HG03097 (cell line): ENCODE measurements around the gene CHN1.

ENCODE experiments used
- ATAC-seq: cut with Tn5 transposase; IDR thresholded peaks from one replicate; pipeline ENCODE4 v1.9.1; 2021; ENCODE audit not compliant: unreplicated experiment, low FRiP score

CHN1 gene

DNA sequence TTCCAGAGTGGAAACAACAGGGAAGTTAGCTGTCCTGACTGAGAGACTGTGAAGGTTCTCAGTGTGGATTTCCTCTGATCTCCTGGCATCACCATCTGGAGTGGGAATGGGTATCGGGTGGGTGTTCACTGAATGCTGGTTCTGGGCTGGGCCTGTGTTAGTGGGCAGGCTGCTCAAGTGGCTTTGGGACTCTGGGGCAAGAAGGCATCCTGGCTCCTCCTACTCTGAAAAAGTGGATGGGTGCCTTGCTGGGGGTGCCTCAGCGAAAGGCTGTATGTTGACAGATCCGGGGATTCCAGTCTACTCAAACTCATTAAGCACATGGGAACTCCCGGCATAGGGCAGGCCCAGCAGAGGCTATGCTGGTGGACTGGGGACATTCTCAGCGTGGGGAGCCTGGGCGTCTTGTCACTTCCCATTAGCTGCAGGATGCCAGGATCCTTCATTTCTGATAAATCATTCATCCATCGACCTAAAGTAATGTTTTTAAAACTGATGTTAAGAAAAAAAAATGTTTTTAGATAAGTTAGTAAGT is 213.4 kb downstream of the CHN1 start:
- no peak for ATAC-seq

DNA sequence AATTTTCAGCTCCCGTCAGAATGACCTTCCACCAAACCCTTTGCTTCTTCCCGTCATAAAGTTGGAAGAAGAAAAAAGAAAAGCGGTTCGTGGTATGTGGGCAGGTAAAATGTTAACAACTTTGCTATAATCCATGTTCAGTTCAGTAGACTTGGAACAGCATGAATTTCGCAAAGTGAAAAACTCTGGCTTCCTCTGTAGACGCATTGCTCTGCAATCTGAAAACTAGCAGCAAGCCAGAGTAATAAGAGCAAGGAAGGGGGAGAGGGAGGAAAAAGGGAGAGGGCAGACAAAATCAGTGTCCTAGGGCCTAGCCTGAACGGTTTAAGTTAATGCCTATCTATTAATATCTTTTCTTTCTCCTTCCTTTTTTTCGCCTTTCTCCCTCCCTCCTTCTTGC is 214.2 kb downstream of the CHN1 start:
- no peak for ATAC-seq

DNA sequence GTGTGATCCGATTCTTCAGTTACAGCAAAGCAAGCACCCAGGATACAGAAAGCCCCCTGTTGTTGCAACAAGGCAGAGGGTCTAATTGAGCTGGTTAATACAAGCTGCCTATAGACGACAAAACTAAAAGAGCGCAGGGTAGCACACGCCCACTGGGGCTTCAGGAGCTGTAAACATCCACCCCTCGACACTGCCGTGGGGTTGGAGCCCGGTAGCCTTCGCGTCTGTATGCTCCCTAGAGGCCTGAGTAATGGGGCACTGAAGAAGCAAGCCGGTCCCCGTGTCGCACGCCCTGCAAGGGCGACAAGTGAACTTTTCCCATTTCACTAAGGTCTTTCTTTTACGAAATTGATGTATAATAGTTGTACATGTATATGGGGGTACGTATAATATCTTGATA is 216.2 kb downstream of the CHN1 start:
- no peak for ATAC-seq

- ATAC-seq = no peak
Observed at GRCh38 chr2:174788291-174788929, 216.8 kb downstream of the CHN1 start.

GRCh38 chr2:174787487-174788205 is 217.5 kb downstream of the CHN1 start:
- ATAC-seq = no peak

- ATAC-seq = no peak
Observed at GRCh38 chr2:174786066-174786725, 219.0 kb downstream of the CHN1 start.

DNA sequence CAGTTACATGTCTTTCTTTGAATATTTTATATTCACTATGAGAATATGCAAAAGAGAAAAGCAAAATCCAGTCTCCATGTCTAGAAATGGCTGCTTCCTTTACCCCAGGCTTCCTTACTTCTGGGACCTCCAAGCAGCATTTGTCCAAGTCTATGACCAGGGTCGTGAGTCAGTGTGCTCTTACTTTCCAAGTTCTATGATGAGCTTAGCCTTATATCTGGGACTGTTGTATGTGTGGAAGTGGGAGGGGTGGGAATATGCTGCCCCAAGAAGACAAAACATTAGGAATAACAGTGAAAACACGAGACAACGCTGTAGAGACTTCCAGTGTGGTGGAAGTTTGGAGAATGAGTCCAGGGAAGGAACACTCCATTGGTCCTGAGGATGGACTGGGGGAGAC is 219.7 kb downstream of the CHN1 start:
- ATAC-seq = no peak

DNA sequence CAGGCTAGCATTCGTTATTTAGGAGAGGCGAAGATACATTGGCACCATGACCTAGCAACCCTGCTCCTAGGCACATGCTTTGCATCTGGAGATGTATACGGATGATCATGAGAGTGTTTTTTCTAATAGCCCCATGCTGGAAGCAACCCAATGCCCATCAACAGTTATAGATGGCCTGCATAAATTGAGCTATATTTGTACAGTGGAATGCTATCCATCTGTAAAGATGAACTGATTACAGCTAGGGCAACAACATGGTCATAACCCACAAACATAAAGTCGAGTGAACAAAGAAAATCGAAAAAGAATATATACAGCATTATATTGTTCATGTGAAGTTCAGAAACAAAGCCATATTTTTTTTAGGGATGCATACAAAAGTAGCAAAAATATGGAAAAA is 220.3 kb downstream of the CHN1 start:
- no peak for ATAC-seq

GRCh38 chr2:174784316-174784715 is 220.9 kb downstream of the CHN1 start:
- ATAC-seq = no peak

DNA sequence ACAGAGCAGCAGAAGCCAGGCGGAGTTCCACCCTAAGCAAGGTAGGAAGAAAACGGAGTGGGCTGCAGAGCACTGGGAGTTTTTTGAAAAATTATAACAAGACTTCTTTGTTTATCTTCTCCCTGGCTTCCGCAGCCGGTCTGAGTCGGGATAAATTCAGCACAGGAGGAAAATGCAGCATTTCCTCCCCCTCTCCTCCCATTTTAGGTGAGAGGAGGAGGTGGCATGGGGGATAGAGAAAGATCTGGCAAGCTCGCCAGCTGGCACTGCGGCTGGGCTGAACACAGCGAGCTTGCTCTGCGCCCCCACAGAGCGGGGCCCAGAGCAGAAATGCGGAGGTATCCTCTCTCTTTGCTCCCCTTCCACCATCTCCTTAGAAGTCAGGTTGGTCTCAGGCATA is 223.2 kb downstream of the CHN1 start:
- no peak for ATAC-seq

- ATAC-seq = no peak
Observed at GRCh38 chr2:174781298-174781697, 223.9 kb downstream of the CHN1 start.

DNA sequence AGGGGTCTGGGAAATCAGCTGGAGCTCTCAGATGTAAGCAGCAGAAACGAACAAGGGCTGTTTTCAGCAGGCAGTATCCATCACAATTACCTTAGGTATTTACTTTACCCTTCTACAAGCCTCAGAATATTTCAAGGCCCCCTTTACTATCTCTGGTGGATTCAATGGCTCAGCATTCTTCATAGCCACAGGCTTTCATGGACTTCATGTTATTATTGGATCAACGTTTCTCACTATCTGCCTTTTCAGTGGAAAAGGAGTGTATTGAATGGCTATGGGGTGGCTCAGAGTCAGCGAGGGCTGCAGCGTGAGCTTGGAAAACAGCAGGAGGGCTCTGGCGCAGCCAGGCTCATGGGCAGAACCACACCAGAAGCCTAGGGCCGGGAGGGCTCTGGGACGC is 224.3 kb downstream of the CHN1 start:
- ATAC-seq = no peak

- no peak for ATAC-seq
Observed at GRCh38 chr2:174780191-174780840, 224.9 kb downstream of the CHN1 start.

DNA sequence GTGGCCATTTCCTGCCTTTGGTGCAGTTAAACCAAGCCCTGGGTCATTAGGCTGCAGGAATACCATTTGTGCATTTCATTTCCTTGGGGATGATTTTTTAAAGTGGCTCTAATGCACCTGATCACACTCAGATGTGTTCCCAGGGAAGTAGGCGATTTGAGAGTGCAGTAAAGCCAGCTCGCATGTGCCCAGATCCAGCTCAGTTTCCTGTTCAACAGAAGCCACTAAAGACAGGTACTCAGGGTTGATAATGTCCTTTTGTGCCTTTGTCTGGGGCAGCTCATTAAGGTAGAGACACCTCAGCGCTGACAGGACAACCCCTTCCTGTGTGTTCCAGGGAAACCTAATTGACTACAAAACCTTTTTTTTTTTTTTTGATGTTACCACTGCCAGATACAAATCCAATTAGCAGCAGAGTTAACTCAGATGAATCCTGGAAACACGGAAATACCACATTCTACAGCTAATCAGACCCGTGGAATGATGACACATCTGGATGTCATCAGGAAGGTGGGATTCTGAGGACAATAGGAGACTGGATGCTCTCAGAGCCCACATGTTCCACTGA is 225.7 kb downstream of the CHN1 start:
- ATAC-seq = no peak

DNA sequence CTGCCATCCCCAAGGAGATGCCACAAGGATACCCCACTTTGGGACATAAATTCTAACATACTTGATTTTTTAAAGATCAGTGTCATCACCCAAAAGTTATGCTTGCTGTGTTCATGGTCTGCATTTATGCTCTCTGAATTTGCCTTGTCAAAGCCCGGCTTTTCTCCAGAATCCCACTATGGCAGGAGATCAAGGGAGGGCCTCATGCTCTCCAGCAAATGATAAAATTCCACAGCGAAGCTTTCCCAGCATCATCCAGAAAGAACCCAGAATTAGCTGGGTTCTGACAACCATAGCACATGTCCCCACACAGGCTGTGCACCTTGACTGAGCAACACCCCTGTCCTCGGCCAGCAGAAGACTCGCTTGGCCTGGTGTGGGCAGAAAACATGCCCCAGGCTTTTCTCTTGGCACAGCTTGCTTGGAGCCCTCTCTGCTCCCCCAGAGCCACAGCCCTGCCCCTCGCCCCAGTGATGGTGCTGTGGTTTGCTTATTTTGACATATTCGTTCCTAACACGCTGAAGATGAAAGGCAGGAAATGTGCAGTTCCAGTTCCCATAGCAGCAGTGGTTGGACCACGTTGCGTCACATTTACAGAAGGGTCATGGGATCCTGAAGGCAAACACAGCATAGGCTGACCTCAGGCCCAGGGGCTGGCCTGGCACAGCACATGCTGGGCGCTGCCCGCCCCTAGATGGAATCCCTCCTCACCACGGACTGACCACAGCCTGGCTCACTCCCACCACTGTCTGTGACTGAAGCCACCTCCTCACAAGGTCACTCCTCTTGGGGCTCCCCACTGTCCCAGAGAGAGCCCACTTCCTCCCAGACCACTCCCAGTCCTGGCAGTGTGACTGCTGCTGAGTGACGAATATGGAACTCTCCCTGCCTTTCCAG is 226.8 kb downstream of the CHN1 start:
- no peak for ATAC-seq

GRCh38 chr2:174777347-174778084 is 227.7 kb downstream of the CHN1 start:
- no peak for ATAC-seq

- ATAC-seq = no peak
Observed at GRCh38 chr2:174776675-174777074, 228.5 kb downstream of the CHN1 start.

DNA sequence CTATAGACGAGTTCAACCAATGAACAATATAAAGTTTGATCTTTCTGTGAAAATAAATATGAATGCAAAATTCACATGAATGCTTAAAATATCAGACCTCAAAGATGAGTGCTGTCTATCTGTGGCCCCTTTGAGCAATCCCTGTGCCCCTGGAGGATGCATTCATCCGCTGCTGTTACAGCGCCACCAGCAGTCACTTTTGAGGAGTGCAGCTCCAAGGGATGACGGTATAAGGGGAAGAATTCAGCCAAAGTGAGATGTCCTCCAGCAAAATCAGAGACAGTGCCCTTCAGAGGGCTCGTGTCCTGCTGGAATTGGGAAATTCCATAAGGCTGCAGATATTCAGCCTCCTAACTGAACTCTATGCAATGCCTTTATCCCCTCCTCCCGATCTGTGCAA is 229.0 kb downstream of the CHN1 start:
- no peak for ATAC-seq

DNA sequence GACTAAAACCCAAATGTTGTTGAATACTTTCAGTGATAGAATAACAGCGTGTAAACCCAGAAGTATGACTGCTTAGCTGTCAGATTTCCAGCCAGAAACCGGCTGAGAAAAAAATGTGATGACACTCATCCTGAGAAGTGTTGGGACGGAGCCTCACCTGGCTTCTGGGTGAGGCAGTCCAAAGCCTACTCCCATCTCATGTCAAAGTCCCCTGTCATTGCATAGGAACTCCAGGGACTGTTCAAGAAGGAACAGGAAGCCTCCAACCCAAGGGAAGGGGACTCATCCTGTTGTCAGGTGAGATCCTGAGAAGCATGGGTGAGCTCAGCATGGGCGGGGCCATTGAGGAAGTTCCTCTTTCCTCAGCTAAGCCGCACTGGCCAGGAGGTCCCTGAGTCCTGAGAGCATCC is 229.6 kb downstream of the CHN1 start:
- ATAC-seq = no peak
